GM10847 (cell line): ENCODE measurements around the gene GUCY1A2.

ENCODE experiments used
- POLR2A ChIP-seq: IDR thresholded peaks from 2 replicates; pipeline ENCODE4 v1.6.1; 2011; ENCODE audit not compliant: insufficient read length; ENCODE audit errors: extremely low read depth

Gene GUCY1A2

DNA sequence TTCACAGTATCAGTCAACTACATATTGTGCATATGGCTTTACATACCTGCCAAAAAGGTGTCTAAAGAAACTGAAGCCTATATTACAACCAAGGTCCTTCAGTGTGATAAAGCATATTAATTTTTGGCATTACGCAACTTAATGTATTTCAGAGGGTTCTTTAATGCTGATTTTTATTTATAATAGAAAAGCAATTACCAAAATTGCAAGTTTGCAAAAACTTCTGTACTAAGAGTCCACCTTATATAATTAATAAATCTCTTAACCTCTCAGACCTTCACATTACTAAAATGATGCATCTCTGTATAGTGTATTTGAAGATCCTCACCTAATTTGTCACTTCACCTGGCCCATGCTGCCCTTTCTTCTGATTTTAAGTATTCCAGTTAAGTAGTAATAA is 128.6 kb downstream of the GUCY1A2 start:
- no peak for TF ChIP-seq POLR2A

DNA sequence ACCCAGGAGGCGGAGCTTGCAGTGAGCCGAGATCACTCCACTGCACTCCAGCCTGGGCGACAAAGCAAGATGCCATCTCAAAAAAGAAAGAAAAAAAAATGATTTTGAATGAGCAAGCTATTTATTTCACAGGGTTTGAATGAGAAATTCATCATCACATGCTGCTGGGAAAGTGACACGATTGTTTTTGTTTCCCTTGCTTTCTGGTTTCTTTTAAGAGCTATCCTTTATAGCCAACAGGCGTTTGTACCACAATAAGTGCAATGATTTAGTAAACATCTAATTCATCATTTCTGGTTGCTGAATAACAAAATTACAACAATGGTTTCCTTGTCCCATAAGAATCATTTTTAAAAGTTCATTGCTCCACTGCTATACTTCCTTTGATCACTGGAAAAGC is 129.9 kb downstream of the GUCY1A2 start:
- no peak for TF ChIP-seq POLR2A

DNA sequence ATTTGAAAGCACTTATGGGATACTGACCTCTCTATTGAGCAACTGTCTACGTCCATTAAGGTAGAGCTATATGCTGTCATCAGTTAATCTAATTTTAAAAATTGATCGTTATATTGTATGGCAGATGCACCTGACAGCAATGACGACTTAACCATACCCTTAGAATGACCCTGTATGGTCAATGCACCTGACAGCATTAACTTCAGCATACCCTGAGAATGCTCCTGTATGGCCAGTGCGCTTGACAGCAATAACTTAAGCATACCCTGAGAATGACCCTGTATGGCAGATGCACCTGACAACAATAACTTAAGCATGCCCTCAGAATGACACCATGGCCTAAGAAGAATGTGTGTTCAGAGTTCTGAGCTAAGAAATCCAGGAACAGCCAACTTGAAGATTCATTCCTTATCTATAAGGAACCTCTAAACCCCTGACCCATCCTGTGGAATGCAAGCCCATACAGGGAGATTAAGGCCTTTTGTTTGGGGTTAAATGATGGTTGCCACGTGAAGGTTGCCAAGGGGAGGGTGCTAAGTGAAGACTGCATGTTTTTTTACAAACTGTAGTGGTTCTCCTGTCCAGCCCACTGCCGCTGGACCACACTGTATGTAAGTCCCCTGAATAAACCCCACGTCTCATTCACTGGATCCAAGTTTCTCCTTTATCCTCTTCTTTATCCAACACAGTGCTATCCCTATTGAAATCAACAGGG is 138.3 kb downstream of the GUCY1A2 start:
- no peak for TF ChIP-seq POLR2A

DNA sequence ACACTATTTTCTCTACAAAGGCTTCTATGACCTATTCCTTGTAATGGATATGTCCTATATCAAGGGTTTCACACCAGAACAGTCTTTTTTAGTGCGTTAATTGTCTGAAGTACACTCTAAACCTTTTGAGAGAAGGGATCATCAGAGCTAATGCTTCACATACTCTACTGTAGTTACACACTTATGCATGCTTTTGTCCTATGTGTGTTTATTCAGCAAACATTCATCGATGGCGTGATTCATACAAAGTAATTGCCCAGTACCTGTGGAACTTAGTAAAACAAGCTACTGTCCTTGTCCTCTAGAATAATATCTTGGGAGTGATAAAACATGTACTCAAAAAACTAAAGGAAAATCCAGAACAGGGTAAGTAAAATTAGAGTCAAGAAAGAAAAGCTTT is 139.2 kb downstream of the GUCY1A2 start:
- no peak for TF ChIP-seq POLR2A

DNA sequence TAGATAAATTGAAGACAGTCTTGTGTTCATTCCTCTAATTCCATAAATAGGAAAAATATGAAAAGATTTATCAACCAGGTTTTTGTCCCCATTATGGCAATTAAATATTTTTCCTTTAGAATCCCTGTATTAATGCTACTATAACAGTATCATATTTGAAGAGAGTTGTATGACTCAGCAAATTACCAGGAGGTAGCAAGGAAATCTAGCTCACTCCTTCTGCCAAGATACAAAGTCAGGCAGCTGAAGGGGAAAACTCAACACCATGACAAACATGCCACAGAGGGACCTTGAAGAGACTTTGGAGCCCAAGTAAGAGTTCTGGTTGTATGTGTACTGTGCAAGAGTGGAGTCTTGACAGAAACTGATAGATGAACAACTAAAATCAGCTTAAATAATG is 143.3 kb downstream of the GUCY1A2 start:
- TF ChIP-seq POLR2A: no peak

DNA sequence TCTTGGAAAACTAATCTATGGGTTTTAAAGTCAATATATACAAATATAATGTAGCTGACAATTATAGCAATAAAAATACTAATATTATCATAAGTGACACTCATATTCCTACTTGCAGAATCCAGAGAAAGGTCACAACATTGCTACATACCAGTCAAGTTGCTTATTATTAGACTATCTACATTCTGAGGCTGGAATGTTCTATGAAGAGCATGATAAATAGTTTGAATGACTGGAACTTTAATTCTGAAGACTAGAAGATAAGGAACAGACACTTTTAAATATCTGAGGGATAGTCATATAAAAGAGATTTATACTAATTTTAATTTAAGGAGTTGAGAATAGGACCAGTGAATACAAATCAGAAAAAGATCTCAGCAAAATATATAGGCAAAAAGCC is 146.0 kb downstream of the GUCY1A2 start:
- TF ChIP-seq POLR2A: no peak

DNA sequence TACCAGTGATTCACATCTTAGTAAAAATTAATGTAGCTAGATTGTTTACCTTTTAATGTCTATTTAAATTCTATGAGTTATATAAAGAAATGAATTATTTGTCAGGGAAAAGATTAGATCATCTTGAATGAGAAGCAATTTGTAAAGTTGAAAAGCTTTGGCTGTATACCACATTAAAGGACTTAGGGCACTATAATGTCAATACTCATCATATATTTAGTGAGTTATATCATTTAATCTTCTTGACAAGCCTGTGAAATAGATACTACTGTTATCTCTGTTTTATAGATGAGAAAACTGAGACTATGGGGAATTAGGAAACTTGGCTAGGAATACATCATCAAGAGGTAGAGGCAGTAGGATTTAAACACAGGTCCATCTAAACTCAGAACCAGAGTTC is 160.1 kb downstream of the GUCY1A2 start:
- no peak for TF ChIP-seq POLR2A

DNA sequence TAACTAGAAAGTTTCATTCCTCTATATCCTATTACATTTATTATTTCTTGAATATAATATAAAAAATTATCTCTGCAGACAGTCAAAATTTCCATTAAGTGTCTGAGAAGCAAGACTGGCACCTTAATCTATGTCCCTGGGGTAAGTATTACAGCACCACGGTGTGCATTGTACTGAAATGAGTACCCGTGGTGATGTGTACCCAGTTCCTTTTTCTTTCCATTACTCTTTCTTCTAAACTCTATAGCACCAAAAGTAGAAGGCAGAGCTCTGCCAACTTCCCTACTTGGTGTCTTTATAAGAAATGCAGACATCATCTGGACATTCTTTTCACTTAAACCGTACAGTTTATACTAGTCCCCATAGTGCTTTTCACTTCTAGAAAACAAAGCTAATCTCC is 161.7 kb downstream of the GUCY1A2 start:
- no peak for TF ChIP-seq POLR2A

DNA sequence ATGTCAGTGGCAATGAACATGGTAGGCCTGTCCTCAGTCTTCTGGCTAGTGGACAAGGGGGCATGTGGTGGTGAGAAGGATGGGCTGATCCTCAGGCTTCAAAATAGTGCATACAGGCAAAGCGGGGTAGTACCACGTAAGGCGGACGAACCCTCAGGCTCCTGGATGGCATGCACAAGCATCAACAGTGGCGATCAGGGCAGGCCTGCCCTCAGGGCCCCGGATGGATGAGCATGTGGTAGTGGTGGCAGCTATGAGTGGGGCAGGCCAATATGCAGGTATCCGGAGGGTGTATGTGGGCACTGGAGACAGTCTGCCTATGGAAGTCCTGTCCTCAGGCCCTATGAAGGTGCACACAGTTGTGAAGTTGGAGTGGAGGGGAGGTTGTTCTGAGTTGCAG is 163.8 kb downstream of the GUCY1A2 start:
- TF ChIP-seq POLR2A: no peak

DNA sequence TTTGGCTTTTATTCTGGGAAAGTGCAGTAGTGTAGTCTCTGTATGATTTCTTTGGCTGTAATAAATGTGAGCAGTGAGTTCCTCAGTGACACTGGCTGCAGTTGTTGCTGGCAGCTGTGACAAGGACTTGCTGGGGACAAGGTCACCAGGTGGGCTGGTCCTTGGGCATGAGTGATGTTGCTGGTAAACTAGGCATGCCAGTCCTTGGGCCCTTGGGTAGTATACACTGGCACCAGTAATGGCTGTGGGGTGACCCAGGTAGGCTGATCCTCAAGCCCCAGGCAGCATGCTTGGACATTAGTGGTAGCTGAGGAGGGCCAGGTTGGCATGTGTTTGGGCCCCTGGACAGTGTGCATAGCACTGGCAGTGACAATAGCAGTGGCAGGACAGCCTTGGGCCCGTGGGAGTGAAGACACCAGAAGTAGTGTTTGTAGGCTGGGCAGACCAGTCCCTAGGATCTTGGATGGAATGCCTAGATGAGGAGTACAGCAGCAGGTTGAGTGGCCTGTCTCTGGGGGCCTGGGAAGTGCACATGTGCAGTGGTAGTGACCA is 164.3 kb downstream of the GUCY1A2 start:
- no peak for TF ChIP-seq POLR2A

DNA sequence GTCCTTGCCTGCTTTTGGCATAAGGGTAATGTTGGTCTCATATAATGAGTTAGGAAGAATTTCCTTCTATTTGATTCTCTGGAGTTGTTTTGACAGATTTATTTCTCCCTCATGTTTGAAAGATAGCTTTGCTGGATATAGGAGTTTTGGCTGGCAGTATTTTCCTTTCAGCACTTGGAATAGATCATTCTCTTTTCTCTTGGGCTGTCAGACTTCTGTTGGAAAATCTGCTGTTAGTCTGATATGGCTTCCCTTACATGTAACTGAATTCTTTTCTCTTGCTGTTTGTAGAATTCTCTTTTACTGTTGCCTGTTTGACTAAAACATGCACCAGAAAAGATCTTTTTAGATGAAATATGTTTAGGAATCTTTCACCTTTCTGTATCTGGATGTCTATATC is 165.5 kb downstream of the GUCY1A2 start:
- TF ChIP-seq POLR2A: no peak

DNA sequence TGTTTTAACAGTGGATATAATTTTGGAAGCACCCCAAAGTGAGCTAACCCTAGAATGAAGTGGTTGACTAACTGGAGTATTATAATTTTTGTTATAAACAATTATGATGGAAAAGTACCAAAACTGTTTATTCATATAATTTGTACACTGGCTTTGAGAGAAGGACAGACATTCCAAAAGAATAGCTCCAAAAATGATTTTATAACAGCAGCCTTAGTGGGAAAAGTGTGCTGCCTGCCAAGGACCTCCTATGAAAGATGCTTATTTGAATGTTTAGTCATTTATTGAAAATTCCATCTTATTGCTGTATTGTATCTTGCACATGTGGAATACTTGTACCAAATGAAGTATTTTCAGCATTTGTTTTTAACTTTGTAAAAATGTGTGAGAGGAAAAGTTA is 169.8 kb downstream of the GUCY1A2 start:
- no peak for TF ChIP-seq POLR2A

DNA sequence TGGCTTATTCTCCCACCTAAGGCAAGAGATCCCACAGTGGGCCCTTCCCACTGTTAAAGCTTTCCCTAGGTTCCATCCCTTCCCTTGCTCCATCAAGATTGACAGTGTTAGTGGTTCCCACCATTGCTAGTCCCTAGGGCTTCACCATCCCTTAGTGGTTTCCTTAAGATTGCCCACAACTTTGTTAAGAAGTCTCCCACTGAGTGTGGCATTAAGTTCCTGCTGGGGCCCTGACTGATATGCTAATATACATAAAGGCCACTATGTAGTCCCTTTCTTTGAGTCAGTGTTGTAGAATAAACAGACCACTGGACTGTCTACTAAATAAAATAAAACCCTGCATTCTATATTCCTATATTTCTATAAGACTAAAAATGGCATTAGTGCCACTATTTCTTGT is 176.1 kb downstream of the GUCY1A2 start:
- no peak for TF ChIP-seq POLR2A

DNA sequence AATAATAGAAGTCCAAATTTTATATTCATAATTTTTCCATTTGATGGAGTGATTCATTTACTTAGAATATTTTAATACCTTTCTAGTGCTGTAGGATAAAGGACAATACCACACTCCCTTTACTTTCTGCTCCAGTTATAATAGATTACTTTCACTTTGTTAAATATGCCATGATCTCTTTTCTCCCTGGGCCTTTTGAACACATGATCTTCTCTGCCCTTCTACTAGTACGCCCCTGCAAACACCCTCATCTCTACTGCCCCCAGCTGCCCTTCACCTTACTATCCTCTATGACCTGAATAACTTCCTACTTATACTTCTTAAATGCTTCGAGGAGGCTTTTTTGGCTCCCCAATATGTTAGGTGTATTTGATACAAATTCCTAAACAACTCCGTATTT is 177.3 kb downstream of the GUCY1A2 start:
- TF ChIP-seq POLR2A: no peak

DNA sequence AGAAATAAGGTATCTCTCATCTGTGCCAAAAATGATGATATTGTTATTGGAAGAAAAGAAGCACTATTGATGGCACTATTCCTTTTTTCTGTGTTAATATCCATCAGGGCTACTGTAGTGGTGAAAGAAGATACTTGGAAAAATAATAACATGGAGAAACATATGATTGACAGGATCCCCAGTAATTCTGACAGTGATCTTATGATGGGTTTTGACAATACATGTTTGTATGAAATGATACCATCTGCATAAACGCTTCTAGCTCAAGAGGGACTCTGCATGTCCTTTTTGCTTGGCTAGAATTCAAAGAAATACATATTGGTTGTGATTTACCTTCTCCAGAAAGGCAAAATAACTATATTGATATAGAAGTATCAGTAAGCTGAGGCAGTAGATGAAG is 178.1 kb downstream of the GUCY1A2 start:
- no peak for TF ChIP-seq POLR2A

DNA sequence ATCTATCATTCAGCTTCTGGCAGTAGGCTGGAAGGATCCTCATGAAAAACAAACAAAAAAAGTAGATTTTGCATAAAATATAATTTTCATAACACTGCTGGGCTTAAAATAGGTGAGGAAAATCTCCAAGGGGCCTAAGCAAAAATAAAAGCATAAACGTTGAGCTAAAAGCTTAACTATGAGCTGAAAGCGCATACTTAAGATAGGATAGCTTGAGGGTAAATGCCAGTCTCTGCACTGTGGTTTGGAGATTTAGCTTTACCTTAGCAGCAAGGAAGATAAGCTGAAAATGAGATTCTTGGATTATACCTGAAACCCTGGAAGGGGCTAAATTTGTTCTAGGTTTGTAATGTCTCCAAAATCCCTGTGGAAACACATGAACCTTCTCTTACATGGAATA is 183.7 kb downstream of the GUCY1A2 start:
- TF ChIP-seq POLR2A: no peak

DNA sequence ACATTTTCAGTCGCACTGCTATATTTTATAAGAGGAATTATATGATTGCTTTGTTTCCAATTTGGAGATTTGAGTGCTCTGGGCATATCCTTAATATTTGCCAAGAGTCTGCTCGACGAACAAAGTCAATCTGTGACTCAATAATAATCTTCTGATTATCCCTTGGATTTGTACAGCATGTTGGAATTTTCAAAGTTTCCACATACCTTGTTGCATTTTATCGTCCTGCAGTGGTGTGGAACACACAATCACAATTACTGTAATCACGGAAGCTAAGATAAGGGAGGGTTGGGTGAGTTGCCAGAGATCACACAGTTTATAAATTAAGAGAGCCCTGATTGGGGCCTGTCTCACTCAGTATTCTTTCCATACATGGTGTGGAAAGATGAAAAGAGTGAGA is 189.3 kb downstream of the GUCY1A2 start:
- no peak for TF ChIP-seq POLR2A
